HG02840 (cell line): ENCODE results near the gene TXNDC11.

Experiments used
- ATAC-seq: cut with Tn5 transposase; IDR thresholded peaks from one replicate; pipeline ENCODE4 v1.9.1; 2021; ENCODE audit warnings: mild to moderate bottlenecking, moderate library complexity, moderate number of reproducible peaks; ENCODE audit not compliant: unreplicated experiment, low FRiP score

Gene TXNDC11

DNA sequence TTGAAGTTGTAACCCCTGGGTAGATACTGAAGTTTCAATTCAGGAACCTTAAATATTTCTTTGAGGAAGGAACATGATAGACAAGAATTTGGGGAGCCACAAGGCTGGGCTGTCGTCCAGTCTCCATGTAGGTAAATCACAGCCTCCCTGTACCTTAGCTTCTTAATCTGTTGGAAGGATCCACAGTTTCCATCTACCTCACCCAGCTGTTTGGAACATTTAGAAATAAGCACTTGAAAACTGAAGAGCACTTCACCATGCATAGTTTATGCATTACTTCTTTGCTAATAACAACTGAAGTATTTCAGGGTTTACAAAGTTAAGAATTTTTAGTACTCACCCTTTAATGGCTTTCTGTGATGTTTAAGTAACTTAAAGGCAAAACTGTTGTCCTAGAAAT, 17.2 kb downstream of the TXNDC11 start:
- ATAC-seq: no peak

DNA sequence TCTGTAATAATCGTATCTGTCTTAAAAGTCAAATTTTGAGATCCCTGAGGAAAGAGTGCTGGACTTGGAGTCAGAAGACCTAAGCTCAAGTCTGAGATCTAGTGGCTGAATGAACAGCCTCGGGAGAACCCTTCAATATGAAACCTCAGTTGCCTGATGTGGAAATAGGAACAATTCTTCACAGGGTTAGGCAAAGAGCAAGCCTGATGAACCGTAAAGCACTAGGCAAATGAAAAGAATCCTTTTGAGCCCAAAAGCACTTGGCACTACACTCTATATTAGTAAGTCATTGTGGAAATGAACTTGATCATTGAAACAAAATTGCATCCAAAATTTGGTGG, 20.2 kb downstream of the TXNDC11 start:
- no peak for ATAC-seq

GRCh38 chr16:11721781-11722467, 20.7 kb downstream of the TXNDC11 start:
- ATAC-seq: no peak

DNA sequence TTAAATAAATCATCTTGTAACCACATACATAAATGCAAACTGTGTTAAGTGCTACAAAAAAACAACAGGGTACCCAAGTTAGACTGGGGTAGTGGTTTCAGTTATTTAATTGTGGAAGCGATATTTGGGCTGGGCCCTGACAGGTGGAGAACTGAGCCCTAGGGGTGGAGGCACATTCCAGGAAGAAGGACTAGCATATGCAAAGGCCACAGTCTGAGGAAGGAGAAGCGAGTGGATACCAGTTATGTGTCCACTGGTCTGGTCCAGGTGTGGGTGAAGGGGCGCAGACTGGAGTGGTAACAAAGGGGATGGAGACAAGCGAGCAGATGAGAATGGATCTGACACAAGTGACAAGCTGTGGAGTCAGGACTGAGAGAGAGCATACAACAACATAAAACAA, 22.9 kb downstream of the TXNDC11 start:
- no peak for ATAC-seq

- ATAC-seq: no peak
Observed at GRCh38 chr16:11719171-11719570, 23.5 kb downstream of the TXNDC11 start.

- no peak for ATAC-seq
Observed at GRCh38 chr16:11717811-11718210, 24.8 kb downstream of the TXNDC11 start.

GRCh38 chr16:11716336-11716735, 26.3 kb downstream of the TXNDC11 start:
- no peak for ATAC-seq

- ATAC-seq: no peak
Observed at GRCh38 chr16:11715246-11715947, 27.3 kb downstream of the TXNDC11 start.

GRCh38 chr16:11712122-11712521, 30.5 kb downstream of the TXNDC11 start:
- no peak for ATAC-seq

DNA sequence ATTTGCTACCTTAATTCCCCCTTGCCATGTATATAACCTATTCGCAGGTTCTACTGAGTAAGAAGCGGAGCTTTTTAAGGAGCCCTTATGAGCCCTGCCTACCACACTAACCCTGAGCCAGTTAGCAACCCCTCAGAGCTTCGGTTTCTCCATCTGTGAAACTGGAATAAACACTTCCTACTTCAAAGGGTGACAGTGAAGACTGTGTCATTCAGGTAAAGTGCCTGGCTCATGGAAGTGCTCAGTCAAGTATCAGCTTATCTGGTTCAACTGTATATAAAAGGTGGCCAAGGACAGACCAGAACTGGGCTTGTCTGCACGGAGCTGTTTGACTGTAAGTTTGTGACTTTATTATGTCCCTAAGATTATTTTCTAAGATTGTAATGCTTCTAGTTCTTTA, 31.0 kb downstream of the TXNDC11 start:
- no peak for ATAC-seq

- ATAC-seq: no peak
Observed at GRCh38 chr16:11708421-11708820, 34.2 kb downstream of the TXNDC11 start.

- no peak for ATAC-seq
Observed at GRCh38 chr16:11707679-11708197, 34.9 kb downstream of the TXNDC11 start.

DNA sequence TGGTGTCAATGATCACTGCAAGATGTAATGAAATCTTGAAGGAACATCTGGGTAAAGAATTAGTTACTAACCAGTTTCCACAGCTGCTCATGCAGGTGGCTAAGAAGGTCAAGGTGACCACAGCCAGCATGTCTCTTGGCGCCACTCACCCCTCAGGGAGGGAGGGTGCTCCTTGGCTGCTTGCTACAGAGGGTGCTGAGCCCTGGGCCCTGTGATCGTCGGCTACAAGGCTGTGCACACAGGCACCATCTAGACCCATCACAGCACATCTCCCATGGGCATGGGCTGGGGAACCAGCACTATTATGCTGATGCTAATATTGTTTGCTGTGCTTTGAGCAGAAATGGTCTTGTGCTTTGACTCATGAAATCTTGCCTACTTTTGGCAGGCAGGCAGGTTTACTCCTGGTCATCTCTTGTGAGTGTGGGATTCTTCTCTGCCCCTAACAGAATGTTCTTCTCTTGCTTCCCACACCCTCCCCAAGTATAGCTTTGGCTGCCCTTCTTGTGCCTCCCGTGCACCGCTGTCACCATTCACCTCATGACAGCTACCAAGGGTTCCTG, 36.4 kb downstream of the TXNDC11 start:
- ATAC-seq: no peak

GRCh38 chr16:11705311-11706025, 37.2 kb downstream of the TXNDC11 start:
- ATAC-seq: no peak

- ATAC-seq: no peak
Observed at GRCh38 chr16:11700264-11701029, 42.2 kb downstream of the TXNDC11 start.

DNA sequence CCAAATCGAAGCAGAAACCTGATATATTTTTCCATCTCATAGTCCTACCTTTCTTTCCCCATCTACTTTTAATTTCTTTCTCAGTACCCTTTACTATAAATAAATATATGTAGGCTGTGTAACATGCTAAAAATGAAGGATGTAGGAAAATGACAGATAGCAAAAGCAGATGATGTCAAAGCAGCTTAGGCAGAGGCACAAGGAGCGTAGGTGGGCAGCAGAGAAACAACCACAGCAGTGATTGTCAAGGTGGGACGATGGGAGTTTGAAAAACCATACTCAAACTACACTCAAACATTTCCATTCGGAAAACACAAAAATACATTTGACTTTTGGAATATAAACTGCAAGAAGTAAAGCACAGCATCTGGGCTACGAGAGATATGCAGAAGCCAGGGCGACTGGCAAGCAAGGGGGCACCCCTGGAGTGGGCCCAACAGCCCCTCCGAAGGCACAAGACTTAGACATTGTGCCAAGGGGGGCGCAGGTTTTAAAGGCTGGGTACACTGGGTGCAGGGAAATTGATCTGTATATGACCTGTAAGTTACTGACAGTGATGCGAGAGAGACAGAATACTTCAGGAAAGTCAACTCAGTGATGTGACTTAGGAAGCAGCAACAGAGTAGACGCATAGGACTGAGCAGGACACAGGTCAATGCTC, 43.3 kb downstream of the TXNDC11 start:
- no peak for ATAC-seq

DNA sequence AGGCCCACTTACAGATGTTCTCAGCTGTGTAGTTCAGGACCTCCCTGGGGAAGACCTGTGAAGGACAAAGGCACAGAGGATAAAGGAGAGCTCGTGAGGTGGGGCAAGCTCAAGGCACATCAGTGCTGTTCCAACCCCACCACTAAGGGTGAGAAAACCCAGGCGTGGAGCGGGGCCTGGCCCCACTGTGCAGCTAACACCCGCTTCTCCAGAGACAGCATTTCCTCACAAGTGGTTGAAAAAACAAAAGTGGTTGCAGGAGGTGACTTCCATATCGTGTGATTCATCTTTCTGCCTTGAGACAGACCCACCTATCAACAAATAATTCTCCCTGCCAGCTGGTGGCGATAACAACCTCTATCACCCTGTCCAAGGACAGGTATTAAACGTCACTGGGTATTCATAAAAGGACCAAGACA, 44.4 kb downstream of the TXNDC11 start:
- no peak for ATAC-seq

DNA sequence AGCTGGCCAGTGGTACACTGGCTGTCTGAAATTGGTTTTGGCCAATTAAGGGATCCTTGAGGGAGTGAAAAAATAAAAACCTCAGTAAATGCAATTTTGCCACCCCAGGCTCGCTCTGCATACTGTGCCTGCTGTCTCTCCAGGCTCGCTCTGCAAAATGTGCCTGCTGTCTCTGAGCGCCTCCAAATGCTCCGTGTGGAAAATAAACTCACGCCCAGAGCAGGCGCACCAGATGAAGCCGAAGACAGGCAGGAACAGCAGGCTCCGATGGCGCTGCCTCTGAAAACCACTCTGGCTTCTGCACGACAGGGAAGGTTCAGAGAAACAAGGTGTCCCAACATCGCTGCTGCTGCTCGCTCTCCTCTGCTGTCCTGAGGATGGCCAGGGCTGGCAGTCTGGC, 45.3 kb downstream of the TXNDC11 start:
- ATAC-seq: no peak

DNA sequence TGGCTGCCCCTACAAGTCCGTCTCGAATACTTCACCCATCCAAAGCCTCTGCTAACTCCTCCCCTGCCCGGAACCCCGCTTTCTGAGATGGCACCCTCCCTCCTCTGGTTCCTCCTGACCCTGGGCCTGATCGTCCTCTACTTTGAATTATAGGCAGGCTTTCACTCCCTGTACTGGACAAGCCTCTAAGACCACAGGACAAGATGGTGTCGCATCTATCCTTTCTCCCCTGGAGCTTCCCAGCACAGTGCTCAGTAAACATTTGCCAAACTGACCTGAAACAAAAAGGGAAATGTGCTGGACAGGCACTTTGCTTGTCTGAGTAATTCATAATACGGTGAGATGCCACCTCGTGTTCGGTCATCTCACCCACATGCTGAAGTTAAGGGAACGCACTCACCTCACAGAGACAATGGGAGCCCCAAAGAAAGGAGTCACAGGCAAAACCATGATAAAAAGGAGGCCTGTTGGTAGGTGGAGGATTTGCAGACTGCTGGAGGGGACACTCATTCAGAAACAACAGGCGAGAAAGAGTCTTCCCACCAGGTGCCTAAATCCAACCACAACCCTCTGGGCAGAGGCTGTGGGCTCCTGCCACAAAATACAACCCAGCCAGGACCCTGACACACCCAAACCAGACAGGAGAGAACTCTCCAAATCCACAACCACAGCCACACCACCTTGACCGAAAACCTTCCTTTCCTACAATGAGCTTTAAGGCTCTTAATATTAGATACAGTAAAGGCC, 46.2 kb downstream of the TXNDC11 start:
- no peak for ATAC-seq
